ENCODE results near the gene TPP2. TPM values are rescaled to one million over a fixed set of nuclear protein-coding genes. Genes with fewer than 3 reads are reported as not detected.

Gene TPP2
- total RNA-seq (2021): 33.3 and 35.1 TPM in 2 replicates
- Bru-seq, nascent RNA: percentile 86 among the genes with signal in this experiment
- percentile 91 among the genes with signal in this experiment for BruChase-seq, experiment 1, labeled RNA remaining after a 2-hour chase
- BruChase-seq, experiment 2, labeled RNA remaining after a 6-hour chase: percentile 79 among the genes with signal in this experiment
- long read RNA-seq, full-length matches to known transcripts: 20 of 32 reads
- long read RNA-seq, partial matches to known transcripts: 4 of 32 reads
- long read RNA-seq, other reads (novel, unspliced or antisense): 8 of 32 reads

DNA sequence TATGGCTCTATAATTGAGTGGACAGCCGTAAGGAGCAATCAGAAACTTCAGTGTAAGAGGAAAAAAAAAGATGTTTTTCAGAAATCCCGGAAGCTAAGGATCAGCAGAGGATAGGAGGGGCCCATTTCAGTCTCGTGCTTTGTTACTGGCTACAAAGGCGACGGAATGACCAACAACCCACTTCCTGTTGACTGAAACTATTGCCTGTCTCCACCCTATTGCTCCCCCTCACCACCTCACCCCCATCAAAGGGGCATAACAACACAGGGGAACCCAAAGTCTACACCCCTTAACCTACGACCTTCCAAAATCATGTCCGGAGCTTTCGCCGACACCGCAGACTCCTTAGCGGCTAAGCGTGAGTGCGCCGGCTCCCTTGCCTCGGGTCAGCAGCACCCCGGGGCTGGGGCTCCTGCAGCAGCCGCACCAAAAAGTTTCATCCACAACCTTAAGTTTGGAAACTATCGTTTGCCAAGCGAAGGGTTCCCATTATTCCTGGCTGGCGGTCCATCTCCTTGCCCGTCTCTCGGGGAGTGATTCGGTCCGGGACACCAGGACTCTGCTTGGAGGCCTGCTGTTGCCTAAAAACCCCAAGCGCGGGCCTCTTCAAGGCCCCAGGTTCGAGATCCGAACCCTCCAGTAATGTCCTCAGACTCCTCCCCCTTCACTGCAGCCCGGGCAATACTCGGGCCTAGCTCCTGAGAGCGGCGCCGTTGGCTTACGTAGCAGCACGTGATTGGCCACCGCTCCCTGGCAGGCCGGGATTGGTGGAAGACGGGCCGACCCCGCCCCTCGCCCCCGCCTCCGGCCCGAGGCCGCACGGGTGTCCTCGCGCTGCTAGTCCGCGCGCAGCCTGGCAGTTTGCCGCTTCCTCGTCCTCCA, at the start of gene TPP2:
Gene TPP2, plus strand, starts transcription at position 840 of the 882 bp plus-strand sequence. CDS start 53 bp downstream, outside the sequence.
- Histone ChIP-seq H3K4me1 (replicated peaks; ENCODE audit: insufficient read depth) (peaks cover 35% of the 10 kb centered on the region), H3F3A (ENCODE audit: insufficient read depth, low read depth) (peaks cover 23% of the 10 kb centered on the region), H3K4me3 (peak within 1 kb of the TSS; percentile 93), H3K27ac (peak within 1 kb of the TSS; percentile 95), H3K9me2 (ENCODE audit: insufficient read depth) (no peaks in the 10 kb centered on the region), H3K4me2 (peak within 1 kb of the TSS; percentile 96), H3K36me3 (ENCODE audit: low read depth) (no peaks in the 10 kb centered on the region), H3K27me3 (ENCODE audit: insufficient read depth, low read depth) (no peaks in the 10 kb centered on the region), H2AFZ (peak within 1 kb of the TSS; percentile 93), H3K9me3 (ENCODE audit: insufficient read depth, low read depth) (no peaks in the 10 kb centered on the region), H3K79me2 (ENCODE audit: low read depth) (peaks cover 59% of the 10 kb centered on the region), H4K20me1 (ENCODE audit: insufficient read depth) (peaks cover 17% of the 10 kb centered on the region)
- ChIA-PET CTCF (interaction anchor here (0.7 kb wide), 2 partner anchors 249 to 695 kb away, joined by 3 read pairs; no protein-coding TSS in a partner anchor), POLR2A (ENCODE audit: unreplicated experiment) (interaction anchor here (0.5 to 1.0 kb wide), 8 partner anchors 17 to 600 kb away, joined by 3 to 9 read pairs (median 4); partner anchors contain the start of gene TEX30)
- DNase-seq: peak; percentile 96 to 99
- TF ChIP-seq, protein P1, sequence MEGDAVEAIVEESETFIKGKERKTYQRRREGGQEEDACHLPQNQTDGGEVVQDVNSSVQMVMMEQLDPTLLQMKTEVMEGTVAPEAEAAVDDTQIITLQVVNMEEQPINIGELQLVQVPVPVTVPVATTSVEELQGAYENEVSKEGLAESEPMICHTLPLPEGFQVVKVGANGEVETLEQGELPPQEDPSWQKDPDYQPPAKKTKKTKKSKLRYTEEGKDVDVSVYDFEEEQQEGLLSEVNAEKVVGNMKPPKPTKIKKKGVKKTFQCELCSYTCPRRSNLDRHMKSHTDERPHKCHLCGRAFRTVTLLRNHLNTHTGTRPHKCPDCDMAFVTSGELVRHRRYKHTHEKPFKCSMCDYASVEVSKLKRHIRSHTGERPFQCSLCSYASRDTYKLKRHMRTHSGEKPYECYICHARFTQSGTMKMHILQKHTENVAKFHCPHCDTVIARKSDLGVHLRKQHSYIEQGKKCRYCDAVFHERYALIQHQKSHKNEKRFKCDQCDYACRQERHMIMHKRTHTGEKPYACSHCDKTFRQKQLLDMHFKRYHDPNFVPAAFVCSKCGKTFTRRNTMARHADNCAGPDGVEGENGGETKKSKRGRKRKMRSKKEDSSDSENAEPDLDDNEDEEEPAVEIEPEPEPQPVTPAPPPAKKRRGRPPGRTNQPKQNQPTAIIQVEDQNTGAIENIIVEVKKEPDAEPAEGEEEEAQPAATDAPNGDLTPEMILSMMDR (conservative IDR thresholded peaks at IDR 0.05): no peak
- TF ChIP-seq EZH2 (IDR thresholded peaks at IDR 0.05; ENCODE audit: low read depth): no peak
- intact Hi-C loops (cut with micrococcal nuclease; ENCODE audit: unreplicated experiment): loop anchor here (1.0 to 5.0 kb wide), 4 partner anchors 176 to 250 kb away; partner anchors contain the start of genes BIVM, ERCC5 and TEX30
- TSS peak; percentile 85 for BruUV-seq (replicated peaks)

GRCh38 chr13:102548811-102549210, 48.0 kb upstream of the TPP2 start:
- ChIA-PET POLR2A (ENCODE audit: unreplicated experiment) (no interaction called here), CTCF (no interaction called here)
- peaks cover 17% of the 10 kb centered on the region; the same call in 1 of the 2 replicates for H3K27me3 ChIP-seq (ENCODE audit: insufficient read depth, low read depth)
- H4K20me1 ChIP-seq (ENCODE audit: insufficient read depth): no peaks in the 10 kb centered on the region
- H2AFZ ChIP-seq: no peak overlapping the region
- no peaks in the 10 kb centered on the region for H3K36me3 ChIP-seq (ENCODE audit: low read depth)
- no peak for DNase-seq
- H3K4me2 ChIP-seq: no peak overlapping the region
- H3K4me3 ChIP-seq: no peak overlapping the region
- BruUV-seq (replicated peaks): no TSS peak
- H3K4me1 ChIP-seq (replicated peaks; ENCODE audit: insufficient read depth): no peaks in the 10 kb centered on the region
- no peaks in the 10 kb centered on the region for H3F3A ChIP-seq (ENCODE audit: insufficient read depth, low read depth)
- H3K9me2 ChIP-seq (ENCODE audit: insufficient read depth): no peaks in the 10 kb centered on the region
- H3K79me2 ChIP-seq (ENCODE audit: low read depth): no peaks in the 10 kb centered on the region
- intact Hi-C loops (cut with micrococcal nuclease; ENCODE audit: unreplicated experiment): no loop called here
- H3K9me3 ChIP-seq (ENCODE audit: insufficient read depth, low read depth): no peaks in the 10 kb centered on the region
- H3K27ac ChIP-seq: no peak overlapping the region
- TF ChIP-seq EZH2 (IDR thresholded peaks at IDR 0.05; ENCODE audit: low read depth): no peak
- TF ChIP-seq, protein P1 (conservative IDR thresholded peaks at IDR 0.05): no peak

DNA sequence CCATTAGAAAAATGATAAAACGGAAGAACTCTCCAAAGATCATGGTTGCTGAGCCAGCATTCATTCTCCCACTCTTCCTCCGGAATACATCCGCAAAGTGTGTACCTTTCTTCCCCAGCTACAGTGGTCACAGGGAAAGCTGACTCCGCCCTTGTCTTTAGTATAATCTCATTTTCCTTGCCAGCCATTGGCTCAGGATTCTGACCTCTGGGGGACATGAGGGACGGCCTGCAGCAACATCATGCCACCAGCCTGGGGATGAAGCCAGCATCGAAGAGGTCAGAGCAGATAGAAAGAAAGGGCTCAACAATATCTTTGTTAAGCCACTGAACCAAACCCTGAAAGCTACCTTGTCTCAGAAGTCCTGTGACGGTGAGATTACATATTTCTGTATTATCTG, 46.3 kb upstream of the TPP2 start:
- no TSS peak for BruUV-seq (replicated peaks)
- ChIA-PET CTCF (no interaction called here), POLR2A (ENCODE audit: unreplicated experiment) (no interaction called here)
- Histone ChIP-seq H4K20me1 (ENCODE audit: insufficient read depth) (no peaks in the 10 kb centered on the region), H3K27ac (no peak overlapping the region), H3K4me1 (replicated peaks; ENCODE audit: insufficient read depth) (no peaks in the 10 kb centered on the region), H3K9me3 (ENCODE audit: insufficient read depth, low read depth) (no peaks in the 10 kb centered on the region), H3K4me3 (no peak overlapping the region), H3K9me2 (ENCODE audit: insufficient read depth) (no peaks in the 10 kb centered on the region), H3K27me3 (ENCODE audit: insufficient read depth, low read depth) (peaks cover 8% of the 10 kb centered on the region; the same call in 1 of the 2 replicates), H3F3A (ENCODE audit: insufficient read depth, low read depth) (no peaks in the 10 kb centered on the region), H3K79me2 (ENCODE audit: low read depth) (no peaks in the 10 kb centered on the region), H3K4me2 (no peak overlapping the region), H2AFZ (no peak overlapping the region), H3K36me3 (ENCODE audit: low read depth) (no peaks in the 10 kb centered on the region)
- intact Hi-C loops (cut with micrococcal nuclease; ENCODE audit: unreplicated experiment): loop anchor here (5.0 kb wide), 1 partner anchor 608 kb away; no protein-coding TSS in a partner anchor
- no peak for DNase-seq
- TF ChIP-seq EZH2 (IDR thresholded peaks at IDR 0.05; ENCODE audit: low read depth): no peak
- TF ChIP-seq, protein P1 (conservative IDR thresholded peaks at IDR 0.05): no peak
